ENCODE measurements around the gene RNF141.

Gene RNF141

GRCh38 chr11:10540915-10541560, at the start of gene RNF141:
Gene RNF141 (minus strand): TSS chr11:10541187. CDS start chr11:10534158, 7,029 bp downstream.
- peak; percentile 93 for DNase-seq

GRCh38 chr11:10590218-10590915, 49.4 kb upstream of the RNF141 start:
- DNase-seq, result no peak

- DNase-seq, result no peak
Measured at GRCh38 chr11:10588904-10589303, 47.9 kb upstream of the RNF141 start.

GRCh38 chr11:10587995-10588394, 47.0 kb upstream of the RNF141 start:
- DNase-seq, result no peak

GRCh38 chr11:10587388-10587787, 46.4 kb upstream of the RNF141 start:
- DNase-seq, result no peak

- no peak for DNase-seq
Measured at GRCh38 chr11:10584071-10584501, 43.1 kb upstream of the RNF141 start.

- DNase-seq, result peak; percentile 13
Measured at GRCh38 chr11:10581481-10582019, 40.6 kb upstream of the RNF141 start.

- no peak for DNase-seq
Measured at GRCh38 chr11:10580623-10581022, 39.6 kb upstream of the RNF141 start.

GRCh38 chr11:10579700-10580099, 38.7 kb upstream of the RNF141 start:
- no peak for DNase-seq

- no peak for DNase-seq
Measured at GRCh38 chr11:10576035-10576398, 35.0 kb upstream of the RNF141 start.

GRCh38 chr11:10575346-10576034, 34.5 kb upstream of the RNF141 start:
- no peak for DNase-seq

GRCh38 chr11:10573556-10573955, 32.6 kb upstream of the RNF141 start:
- no peak for DNase-seq

GRCh38 chr11:10573028-10573427, 32.0 kb upstream of the RNF141 start:
- no peak for DNase-seq

- DNase-seq, result no peak
Measured at GRCh38 chr11:10572533-10572932, 31.5 kb upstream of the RNF141 start.

GRCh38 chr11:10568486-10568941, 27.5 kb upstream of the RNF141 start, which contains the start of gene LYVE1:
Gene LYVE1 (minus strand): TSS chr11:10568665. CDS start chr11:10568532, 133 bp downstream.
- DNase-seq, result no peak

GRCh38 chr11:10567446-10567845, 26.5 kb upstream of the RNF141 start:
- DNase-seq, result no peak

GRCh38 chr11:10566257-10566957, 25.4 kb upstream of the RNF141 start:
- DNase-seq, result no peak

- no peak for DNase-seq
Measured at GRCh38 chr11:10565493-10565892, 24.5 kb upstream of the RNF141 start.

GRCh38 chr11:10564696-10565318, 23.8 kb upstream of the RNF141 start:
- no peak for DNase-seq

GRCh38 chr11:10564030-10564429, 23.0 kb upstream of the RNF141 start:
- no peak for DNase-seq

GRCh38 chr11:10561947-10562346, 21.0 kb upstream of the RNF141 start:
- no peak for DNase-seq

- DNase-seq, result no peak
Measured at GRCh38 chr11:10561043-10561818, 20.2 kb upstream of the RNF141 start.

All from CD4-positive, alpha-beta T cell treated with Interleukin-12 subunit alpha and Interleukin-12 subunit beta, for 1 hour (primary cell).